CD4-positive, alpha-beta T cell treated with Interleukin-4 for 4 hours (primary cell): ENCODE measurements around the gene CPT1C.
A peak's percentile ranks its signal among the peaks of the same experiment; 100 is the strongest.

Experiments used
- DNase-seq: peaks from one replicate; pipeline ENCODE4 v3.0.0-alpha.2; 2020

CPT1C gene

DNA sequence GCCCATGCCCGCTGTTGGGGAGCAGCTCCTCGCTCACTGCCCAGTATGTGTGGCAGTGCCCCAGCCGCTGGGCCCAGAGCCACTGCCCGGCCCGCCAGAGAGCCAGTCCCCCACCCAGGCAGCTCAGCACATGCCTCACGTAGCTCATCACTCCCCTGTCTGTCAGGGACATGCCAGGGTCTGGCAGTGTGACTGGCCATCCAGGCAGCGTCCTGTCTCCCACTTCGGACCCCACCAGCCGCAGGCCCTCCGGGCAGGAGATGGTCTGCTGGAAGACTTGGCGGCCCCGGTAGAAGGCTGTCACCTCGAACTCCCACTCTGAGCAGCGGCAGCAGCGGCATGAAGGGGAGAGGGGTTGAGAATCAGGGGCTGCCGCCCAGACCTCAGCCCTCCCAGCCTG lies 28.9 kb upstream of the CPT1C start:
- no peak for DNase-seq

DNA sequence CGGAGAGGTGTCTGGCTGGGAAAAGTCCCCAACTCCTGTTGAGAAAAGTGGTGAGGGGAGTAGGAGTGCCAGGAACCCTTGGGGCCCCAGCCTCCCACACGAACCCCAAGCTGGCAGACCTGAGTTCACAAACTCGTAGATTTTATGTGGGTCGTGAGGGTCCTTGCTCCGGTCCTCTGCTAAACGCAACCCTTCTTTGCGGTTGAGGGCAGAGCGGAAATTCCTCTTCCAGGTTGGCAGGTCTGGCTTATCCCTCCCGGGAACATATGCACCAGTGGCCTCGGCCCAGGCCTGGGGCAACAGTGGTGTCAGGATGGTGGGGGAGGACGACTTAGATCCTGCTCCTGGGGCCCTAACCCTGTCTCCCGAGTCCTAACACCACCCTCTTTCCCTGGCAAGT lies 27.7 kb upstream of the CPT1C start:
- DNase-seq: no peak

DNA sequence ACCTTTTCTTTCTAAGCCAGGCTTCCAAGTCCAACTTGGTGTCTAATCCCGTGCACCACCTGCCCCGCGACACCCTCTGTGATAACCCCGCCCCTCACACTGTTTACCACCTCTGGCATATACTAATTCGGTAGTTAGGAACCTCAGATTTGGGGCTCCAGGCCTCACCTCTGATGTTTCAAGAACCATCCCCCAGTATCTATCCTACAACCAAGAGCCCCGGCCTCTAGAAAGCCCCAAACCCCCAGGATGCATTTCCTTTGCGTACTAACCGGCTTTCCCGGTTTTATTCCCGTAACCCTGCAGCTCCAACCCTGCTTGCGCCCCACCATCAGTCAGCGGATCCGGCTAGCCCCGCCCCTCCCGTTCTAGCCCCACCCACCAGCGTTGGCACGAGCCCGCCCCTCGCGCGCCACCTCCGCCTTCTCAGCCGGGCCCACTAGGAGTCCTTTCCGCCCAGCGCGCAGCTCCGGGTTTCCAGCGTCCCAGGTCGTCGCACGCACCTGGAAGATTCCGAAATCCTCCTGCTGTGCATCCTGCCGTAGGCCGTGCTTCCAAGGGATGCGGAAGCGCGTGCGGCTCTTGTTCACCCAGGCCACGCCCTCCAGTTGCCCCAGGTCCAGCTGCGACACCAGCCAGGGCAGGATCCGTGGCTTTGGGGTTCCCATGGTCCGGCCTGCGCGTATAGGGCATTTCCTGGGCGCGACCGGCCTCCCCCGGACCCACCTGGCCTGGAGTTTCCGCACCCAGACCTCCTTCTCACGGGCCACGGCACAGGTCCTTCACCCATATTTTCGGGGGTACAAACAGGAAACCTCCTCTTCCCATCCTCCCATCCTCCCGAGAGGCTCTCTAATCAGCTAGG lies 26.5 kb upstream of the CPT1C start:
- peak; percentile 84 for DNase-seq

DNA sequence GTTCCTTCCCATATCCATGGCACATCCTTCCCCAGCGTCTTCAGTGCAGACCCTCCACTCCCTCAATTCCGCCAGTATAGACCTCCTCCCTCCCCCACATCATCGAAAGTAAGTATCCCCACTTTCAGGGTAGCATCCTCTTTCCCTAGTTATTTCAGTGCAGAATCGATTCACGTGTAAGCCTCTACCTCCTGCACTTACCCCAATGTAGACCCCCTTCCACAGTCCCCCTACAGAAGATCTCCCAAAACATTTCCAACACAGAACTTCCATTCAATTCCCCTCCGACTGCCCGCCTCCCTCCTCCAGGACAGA lies 25.9 kb upstream of the CPT1C start:
- no peak for DNase-seq

DNA sequence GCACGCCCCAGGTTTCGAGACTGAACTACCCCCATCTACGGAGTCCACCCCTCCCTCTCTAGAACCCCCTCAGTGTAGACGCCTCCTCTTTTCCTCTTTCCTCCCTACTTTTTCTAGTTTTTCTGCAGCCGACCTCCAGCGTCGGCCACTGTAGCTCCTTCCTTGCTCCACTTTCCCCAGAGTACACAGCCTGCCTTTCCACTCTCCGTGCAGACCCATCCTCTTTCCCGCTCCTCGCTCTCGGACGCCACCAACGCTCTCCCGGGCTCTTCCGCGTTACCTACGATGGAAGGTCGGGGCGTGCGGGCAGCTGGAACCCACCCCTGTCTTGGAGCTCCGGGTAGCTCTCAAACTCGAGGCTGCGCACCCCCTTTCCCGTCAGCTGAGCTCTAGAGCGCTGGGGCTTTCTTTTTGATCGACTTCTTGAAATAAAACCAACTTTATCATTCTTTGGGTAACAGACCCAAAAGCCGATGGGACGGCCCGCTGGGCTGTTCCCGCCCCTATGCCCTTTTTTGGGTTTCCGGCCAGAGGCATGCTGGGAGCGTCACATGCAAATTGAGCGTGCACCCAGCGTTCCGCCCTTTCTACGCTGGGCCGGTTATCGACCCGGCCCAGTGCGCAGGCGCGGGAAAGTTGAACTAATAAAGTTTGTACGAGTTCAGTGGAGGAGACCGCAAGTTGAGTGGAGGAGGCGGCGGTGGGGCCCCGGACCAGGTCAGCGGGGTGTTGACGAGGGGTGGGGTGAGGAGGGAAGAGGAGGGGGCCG lies 25.4 kb upstream of the CPT1C start, which contains the start of the genes BCL2L12 and IRF3:
Gene BCL2L12 (plus strand): TSS at position 583 of the 769 bp plus-strand sequence. CDS start 760 bp downstream, outside the sequence.
Gene IRF3 (minus strand): TSS at position 507 of the 769 bp plus-strand sequence. CDS start 1,019 bp downstream, outside the sequence.
- DNase-seq: peak; percentile 98

DNA sequence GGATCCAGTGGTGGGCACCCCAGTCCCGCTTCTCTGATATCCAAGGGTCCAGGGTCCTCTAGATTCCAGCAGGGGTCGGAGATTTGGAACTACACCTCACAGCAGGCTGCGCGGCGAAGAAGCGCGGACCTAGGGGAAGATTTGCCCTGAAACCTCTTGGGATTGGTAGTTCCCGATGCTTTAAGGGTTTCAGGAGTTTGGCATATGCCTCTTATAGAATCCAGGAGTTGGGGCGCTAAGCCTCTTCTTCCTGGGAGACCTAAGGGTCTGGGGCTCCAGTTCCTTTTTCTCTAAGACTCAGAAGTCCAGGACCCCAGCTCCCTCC lies 24.8 kb upstream of the CPT1C start:
- no peak for DNase-seq

DNA sequence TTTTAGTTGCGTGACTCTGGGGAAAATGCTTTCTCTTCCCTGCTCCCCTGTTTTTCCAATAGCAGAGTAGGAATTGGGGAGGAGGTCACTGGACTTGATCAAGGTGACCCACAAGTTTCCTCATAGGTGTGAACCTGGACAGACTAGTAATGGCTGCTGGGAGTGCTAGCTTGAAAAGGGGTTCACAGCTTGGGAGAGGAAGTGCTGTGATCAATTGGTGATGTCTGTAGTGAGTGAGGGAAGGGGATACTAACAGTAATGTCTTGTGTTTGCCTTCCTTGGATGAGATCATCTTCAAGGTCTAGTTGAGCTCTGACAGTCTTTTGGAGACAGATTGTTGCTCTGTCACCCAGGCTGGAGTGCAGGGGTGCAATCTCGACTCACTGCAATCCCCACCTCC lies 23.4 kb upstream of the CPT1C start:
- DNase-seq: no peak

DNA sequence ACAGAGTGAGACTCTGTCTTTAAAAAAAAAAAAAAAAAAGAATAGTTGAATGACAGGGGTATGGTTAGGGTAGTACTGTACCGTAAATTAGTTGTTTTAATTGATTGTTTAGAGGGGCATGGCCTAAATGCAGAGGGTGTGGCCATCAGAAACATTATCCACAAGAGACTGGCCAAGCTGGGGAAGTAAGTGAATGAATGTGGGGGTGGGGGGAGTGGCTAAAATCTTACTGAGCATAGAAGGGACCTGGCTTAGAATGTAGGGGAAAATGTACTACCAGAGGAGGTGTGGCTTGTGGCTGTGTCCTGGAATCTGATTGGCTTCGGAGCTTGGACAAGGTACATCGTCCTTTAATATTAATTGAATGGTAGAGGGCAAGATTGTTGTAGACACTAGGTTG lies 21.4 kb upstream of the CPT1C start:
- no peak for DNase-seq

DNA sequence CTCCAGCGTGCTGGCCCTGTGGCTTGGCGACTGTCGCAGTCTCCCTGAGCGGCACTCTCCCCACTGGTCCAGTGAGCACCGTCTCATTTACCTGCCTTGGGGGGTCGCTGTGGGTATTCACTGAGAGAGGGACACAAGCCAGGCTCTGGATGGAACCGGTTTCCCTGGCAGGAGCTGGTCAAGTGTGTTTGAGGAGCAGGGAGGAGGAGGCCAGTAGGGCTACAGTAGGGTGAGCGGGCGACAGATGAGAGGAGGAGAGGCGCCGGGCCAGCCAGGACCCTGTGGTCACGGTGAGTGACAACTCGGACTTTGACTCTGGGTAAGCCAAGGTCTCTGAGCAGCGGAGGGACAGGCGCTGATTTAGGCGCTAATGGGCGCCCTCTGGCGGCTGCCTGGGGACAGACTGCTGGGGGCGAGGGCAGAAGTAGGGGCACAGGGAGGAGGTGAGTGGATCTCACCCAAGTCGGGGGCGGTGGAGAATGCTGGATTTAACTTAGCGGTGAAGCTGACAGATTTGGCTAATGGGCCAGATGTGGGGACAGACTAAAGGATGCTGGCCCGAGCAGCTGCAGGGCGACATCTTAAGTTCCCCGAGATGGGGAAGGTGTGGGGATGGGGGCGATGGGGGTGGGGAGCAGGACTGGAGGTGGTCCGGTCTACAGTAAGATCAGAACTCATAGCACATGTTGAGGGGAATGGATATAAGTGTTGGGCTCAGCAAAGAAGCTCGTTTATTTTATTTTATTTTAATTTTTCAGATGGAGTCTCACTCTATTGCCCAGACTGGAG lies 18.6 kb upstream of the CPT1C start:
- DNase-seq: peak; percentile 67

DNA sequence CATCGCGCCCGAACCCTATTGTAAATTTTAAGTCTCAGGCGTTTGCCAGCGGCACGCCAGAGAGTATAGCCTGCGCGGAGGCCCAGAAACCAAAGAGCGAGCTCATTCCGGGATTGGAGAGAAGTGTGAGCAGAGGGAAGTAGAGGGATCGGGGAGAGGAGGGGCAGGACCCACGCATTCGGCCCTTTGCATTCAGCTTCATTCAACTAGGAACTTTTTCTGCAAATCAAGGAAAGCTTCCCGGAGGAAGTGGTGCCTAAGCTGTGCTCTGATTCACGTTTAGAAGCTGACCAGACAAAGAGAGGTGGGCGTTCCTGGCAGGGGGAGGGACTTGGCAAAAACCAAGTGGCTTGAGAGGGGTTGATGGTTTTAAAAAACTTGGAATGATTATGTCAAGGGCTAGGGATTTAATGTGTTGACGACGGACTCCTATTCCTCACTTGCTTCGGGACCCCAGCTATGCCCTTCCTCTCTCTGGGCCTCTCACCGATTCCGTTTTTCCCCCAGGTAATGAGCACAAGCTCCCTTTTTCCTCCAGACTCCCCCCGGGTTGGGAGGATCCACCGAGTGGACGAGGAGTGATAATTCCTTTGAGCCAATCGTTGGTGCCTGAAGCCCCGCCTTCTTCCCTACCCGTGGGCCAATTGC lies 14.7 kb upstream of the CPT1C start:
- no peak for DNase-seq

DNA sequence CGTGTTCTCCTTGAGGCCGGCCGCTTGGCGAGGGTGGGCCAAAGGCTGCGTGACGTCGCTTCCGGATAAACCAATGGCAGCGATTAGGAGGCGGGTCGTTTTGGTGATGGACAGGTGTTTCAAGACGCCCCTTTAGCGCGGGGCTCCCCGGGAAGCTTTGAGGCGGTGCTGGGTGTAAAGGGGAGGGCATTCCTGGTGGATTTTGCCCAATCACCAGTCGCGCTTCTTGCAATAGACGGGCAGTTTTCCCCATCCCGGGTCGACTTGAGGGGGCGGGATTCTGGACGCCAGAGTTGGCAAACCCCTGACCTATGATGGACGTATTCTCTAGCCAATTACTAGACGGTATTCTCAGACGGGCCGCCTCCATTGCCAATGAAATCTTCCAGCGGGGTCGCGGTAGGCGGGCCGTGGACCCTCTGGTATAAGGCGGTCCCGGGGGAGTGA lies 14.1 kb upstream of the CPT1C start:
- peak; percentile 100 for DNase-seq

DNA sequence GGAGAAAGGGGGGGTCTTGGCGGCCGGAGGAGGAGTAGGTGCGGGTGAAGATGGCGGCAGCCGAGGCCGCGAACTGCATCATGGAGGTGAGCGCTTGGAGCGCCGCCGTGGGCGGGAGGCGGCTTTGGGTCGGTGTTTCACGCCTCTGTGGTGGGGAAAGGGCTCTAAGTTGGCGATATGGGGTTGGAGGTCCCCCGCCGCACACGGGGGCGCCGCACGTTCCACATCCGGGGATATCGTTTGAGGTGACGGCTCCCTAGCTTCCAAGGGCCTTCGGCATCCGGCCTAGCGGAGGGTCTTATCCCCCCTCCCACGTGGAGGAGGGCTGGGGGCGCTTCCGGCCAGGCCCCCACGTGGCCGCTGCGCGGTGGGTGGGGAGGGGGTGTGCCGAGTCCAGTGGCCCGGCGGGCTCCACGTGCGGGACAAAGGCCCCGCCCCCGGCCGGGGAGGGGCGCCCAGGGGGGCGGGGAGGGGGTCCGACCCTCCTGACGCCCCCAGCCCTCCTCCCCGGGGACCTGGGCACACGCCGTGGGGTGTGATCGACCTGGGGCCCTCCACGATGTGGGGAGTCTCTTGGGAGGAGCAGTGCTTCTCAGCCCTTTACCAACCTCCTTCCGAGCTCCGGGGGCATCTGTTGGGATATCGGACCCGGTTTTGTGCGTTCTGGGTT lies 13.6 kb upstream of the CPT1C start, which contains the start of gene PRMT1:
Gene PRMT1 (plus strand): TSS at position 41 of the 670 bp plus-strand sequence. CDS start 10 bp downstream, at position 51.
- no peak for DNase-seq

DNA sequence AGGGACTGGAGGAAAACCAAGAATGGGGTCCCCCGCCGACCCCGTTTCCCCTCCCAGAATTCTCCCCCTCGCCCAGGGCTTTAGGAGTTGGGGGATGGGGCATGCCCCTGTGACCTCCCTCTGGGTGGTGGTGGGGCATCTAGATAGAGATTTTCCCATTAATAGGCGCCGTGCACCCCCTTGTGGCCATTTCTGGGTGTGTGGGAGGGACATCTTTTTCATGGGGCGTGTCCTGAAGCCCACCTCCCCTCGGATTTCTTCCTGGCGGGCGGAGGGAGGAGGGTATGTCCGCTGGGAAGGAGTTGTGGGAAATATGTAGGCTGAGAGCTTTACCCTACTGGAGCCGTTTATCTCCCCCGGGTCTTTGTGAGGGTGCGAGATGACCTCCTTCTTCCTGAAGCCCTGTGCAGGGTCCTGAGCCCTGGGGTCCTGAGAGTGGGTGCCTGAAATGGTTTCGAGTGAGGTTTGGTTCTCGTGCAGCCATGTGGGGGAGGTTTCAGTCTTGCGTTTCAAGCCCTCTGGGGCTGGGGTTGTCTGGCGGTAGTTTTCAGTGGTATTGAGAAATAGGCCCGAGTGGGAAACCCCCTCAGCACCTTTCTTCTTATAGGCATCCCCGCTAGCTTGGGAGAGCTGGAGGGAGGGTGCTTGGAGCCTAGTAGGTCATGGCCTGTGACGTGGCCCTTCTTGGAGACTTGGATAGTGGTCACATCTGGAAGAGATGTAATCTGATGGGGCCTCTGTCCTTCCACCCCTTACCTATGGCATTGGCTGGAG lies 12.8 kb upstream of the CPT1C start:
- peak; percentile 79 for DNase-seq

DNA sequence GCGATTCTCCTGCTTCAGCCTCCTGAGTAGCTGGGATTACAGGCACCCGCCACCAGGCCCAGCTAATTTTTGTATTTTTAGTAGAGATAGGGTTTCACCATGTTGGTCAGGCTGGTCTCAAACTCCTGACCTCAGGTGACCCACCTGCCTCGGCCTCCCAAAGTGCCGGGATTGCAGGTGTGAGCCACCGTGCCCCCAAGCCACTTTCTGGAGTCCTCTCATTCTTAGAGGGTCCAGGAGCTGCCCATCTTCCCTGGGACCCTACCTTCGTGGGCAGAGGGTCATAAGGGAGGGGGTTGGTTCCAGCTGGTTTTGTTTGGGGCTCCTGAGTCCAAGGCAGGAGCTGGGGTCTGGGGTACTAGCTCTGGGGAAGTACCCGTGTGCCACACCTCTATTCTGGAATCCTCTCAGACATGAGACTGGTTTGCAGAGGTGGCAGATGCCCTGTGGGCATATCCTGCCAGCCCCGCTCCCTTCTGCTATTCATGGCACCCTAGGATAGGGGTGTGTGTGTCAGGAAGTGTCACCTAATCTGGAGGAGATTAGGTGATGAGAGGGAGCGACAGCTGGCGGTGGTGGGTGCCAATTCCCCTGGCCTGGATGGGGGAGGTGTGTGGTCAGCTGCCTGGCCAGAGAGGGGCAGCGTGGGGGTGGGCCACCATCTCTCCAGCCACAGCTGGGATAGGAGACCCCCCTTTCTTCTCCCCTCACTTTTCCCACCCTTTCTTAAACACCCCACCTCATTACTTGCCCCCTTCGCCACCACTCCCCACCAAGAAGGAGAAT lies 11.7 kb upstream of the CPT1C start:
- no peak for DNase-seq

DNA sequence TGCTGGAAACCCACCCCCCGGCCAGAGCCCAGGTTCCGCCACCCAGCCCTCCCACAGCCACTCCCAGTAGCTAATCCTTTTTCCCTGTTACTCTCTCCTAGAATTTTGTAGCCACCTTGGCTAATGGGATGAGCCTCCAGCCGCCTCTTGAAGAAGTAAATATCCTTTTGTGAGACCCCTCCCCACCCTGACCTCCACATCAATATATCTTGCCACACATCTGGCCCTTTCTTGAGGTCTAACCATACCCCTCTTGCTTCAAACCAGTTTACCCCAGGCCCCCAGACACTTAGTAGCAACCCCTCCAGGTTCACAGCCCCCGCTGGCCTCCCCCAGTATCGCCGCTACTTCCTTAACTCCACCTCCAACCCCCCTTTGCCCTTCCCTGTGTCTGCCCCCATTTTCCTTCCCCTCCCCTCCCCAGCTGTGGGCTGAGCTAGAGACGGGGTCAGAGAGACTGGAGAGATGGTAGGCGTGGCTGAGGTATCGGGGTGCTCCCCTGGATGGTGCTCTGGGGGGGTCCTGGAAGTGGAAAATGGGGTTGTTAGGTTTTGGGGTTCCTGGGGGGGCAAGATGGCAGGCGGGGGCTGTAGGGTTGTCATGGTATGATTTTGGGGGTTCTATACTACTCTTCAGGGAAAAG lies 11.0 kb upstream of the CPT1C start:
- no peak for DNase-seq

DNA sequence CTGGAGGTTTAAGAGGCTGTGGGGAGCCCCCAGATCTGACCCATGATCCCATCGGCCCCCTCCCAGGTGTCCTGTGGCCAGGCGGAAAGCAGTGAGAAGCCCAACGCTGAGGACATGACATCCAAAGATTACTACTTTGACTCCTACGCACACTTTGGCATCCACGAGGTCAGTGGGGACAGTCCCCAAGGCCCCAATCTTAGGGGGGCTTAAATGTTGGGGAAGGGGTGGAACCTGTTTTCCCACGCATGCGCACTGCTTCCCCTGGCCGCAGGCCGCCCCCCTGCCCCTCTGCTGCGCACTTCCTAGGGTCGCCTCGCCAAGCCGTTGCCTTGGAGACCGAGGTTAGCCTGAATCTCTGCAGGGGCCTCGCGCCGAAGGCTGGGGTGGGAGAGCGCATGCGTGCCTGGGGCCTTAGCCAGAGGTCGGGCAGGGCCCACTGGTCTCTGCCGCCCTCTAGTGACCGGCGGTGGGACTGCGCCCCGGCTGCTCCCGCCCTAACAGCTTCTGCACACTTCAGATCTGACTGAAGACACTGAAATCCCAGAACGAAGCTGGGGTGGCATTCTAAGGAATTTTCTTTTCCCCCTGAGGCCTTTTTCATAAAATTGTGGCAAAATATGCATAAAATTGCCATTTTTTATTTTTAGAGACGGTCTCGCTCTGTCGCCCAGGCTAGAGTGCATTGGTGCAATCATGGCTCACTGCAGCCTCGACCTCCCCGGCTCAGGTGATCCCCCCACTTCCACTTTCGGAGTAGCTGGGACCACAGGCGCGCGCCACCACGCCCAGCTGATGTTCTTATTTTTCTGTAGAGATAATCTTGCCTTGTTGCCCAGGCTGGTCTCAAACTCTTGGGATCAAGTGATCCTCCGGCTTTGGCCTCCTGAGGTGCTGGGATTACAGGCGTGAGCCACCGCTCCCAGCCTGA lies 10.2 kb upstream of the CPT1C start:
- DNase-seq: peak; percentile 85

DNA sequence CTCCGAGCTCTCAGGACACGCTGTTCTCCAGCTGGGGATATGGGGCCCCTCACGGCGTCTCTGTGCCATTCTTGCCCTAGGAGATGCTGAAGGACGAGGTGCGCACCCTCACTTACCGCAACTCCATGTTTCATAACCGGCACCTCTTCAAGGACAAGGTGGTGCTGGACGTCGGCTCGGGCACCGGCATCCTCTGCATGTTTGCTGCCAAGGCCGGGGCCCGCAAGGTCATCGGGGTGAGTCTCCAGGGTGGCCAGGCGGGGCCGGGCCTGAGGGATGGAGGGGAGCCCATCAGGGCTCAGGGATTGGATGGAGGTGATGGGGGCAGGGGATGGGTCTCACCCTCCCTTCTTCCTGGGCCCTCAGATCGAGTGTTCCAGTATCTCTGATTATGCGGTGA lies 9.1 kb upstream of the CPT1C start:
- no peak for DNase-seq

DNA sequence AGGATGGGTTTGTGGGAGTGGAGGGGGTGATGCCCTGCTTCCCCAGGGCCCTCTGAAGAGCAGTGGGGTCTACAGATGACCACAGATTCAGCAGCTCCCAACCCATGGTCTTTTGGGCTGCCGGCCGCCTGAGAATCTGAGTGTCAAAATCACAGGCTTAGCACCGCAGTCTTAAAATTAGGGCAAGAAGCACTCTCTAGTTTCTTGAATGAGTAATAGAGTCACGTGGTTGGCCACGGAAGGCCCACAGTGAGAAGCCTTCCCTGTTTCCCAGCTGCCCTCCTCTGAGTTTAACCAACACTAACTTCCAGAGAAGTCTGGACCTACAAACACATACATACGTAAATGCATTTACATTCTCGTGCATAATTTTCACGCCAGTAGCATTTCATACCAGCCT lies 8.6 kb upstream of the CPT1C start:
- DNase-seq: no peak

DNA sequence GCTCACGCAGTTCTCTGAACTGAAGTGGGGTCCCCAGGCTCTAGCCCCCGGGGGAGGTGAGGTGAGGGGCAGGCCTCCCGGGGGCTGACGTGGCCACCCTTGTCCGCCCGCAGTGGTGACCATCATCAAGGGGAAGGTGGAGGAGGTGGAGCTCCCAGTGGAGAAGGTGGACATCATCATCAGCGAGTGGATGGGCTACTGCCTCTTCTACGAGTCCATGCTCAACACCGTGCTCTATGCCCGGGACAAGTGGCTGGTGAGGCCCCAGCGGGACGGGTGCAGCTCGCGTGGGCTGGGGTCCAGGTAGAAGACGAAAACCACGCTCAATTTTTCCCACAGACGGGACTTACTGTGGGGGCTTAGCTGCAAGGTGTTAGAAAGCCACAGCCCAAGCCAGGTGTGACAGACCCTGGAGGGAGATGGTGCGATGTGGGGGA lies 7.1 kb upstream of the CPT1C start:
- DNase-seq: no peak
